Mesenchymal stem cell (in vitro differentiated cells and primary cell): Measurements from ENCODE around the gene SLC17A5.
A peak's percentile ranks its signal among the peaks of the same experiment; 100 is the strongest.
"Not testable (repeated sequence)": the region's sequence is repeated elsewhere in the genome, so short reads cannot be mapped to it uniquely, and the experiment has no call there.

ENCODE experiments used
- DNase-seq: peaks from one replicate; pipeline ENCODE4 v3.0.0-alpha.2; 2013
- H2AFZ ChIP-seq: one replicate; pipeline ENCODE4 v1.6.1; 2013; ENCODE audit warnings: low read depth, mild to moderate bottlenecking, control low read depth, inconsistent platforms, low read length, moderate library complexity
- H2AK5ac ChIP-seq: 2 replicates; pipeline ENCODE4 v1.6.1; 2013; ENCODE audit warnings: low read length, moderate library complexity, mild to moderate bottlenecking, inconsistent platforms; ENCODE audit not compliant: severe bottlenecking
- H2BK120ac ChIP-seq: one replicate; pipeline ENCODE4 v1.6.1; 2013; ENCODE audit warnings: low read depth, mild to moderate bottlenecking, inconsistent platforms, low read length, moderate library complexity
- H2BK12ac ChIP-seq, 2 experiments: one replicate each; pipeline ENCODE4 v1.6.1; 2013; ENCODE audit warnings: inconsistent platforms in 2 of 2, low read length in 2 of 2, mild to moderate bottlenecking in 2 of 2, moderate library complexity in 2 of 2, control low read depth in 1 of 2
- H2BK15ac ChIP-seq: one replicate; pipeline ENCODE4 v1.6.1; 2013; ENCODE audit warnings: mild to moderate bottlenecking, low read depth, inconsistent platforms; ENCODE audit not compliant: poor library complexity, severe bottlenecking
- H2BK5ac ChIP-seq: 2 replicates; pipeline ENCODE4 v1.6.1; 2013; ENCODE audit warnings: low read depth, mild to moderate bottlenecking, low read length, control low read depth, inconsistent platforms; ENCODE audit not compliant: poor library complexity, severe bottlenecking
- H3K14ac ChIP-seq, 2 experiments: one replicate each; pipeline ENCODE4 v1.6.1; 2013; ENCODE audit warnings: inconsistent platforms in 2 of 2, low read length in 2 of 2, control low read depth in 1 of 2, mild to moderate bottlenecking in 1 of 2, moderate library complexity in 1 of 2
- H3K18ac ChIP-seq, 2 experiments: one replicate each; pipeline ENCODE4 v1.6.1; 2013; ENCODE audit warnings: inconsistent platforms in 2 of 2, low read length in 2 of 2, control low read depth in 1 of 2, low read depth in 1 of 2, mild to moderate bottlenecking in 1 of 2
- H3K23ac ChIP-seq, 2 experiments: one replicate each; pipeline ENCODE4 v1.6.1; 2013; ENCODE audit warnings: inconsistent platforms in 2 of 2, low read length in 2 of 2, mild to moderate bottlenecking in 2 of 2, moderate library complexity in 2 of 2, control low read depth in 1 of 2
- H3K27ac ChIP-seq: 2 replicates; pipeline ENCODE4 v1.5.1; 2013; ENCODE audit warnings: mild to moderate bottlenecking, moderate library complexity, low read length, control low read depth, inconsistent platforms; ENCODE audit not compliant: poor library complexity, severe bottlenecking
- H3K27me3 ChIP-seq, 2 experiments: 2 replicates each; pipeline versions ENCODE4 v1.6.1 to v1.7.0; 2013; ENCODE audit warnings: low read length in 2 of 2, mild to moderate bottlenecking in 2 of 2, moderate library complexity in 2 of 2, control low read depth in 1 of 2, inconsistent platforms in 1 of 2; ENCODE audit not compliant: control insufficient read depth in 1 of 2, insufficient read depth in 1 of 2
- H3K36me3 ChIP-seq, 2 experiments: 2 replicates each; pipeline versions ENCODE4 v1.6.1 to v1.7.0; 2013; ENCODE audit warnings: low read length in 2 of 2, control low read depth in 1 of 2, inconsistent platforms in 1 of 2, low read depth in 1 of 2, mild to moderate bottlenecking in 1 of 2; ENCODE audit not compliant: insufficient read depth in 2 of 2, control insufficient read depth in 1 of 2
- H3K4ac ChIP-seq, 2 experiments: one replicate each; pipeline ENCODE4 v1.6.1; 2013; ENCODE audit warnings: inconsistent platforms in 2 of 2, low read length in 2 of 2, mild to moderate bottlenecking in 2 of 2, moderate library complexity in 2 of 2, control low read depth in 1 of 2, low read depth in 1 of 2
- H3K4me1 ChIP-seq: 2 replicates; pipeline ENCODE4 v1.6.1; 2013; ENCODE audit warnings: low read depth, low read length, control low read depth; ENCODE audit not compliant: control insufficient read depth, insufficient read depth
- H3K4me2 ChIP-seq: 2 replicates; pipeline ENCODE4 v1.6.1; 2013; ENCODE audit warnings: low read length, mild to moderate bottlenecking, inconsistent platforms; ENCODE audit not compliant: poor library complexity, severe bottlenecking
- H3K4me3 ChIP-seq, 2 experiments: 2 replicates each; pipeline versions ENCODE4 v1.5.1 to v1.7.0; 2013; ENCODE audit warnings: low read length in 2 of 2, mild to moderate bottlenecking in 2 of 2, control low read depth in 1 of 2, low read depth in 1 of 2; ENCODE audit not compliant: insufficient read depth in 1 of 2
- H3K79me1 ChIP-seq: replicated peaks from 2 replicates; pipeline ENCODE4 v1.6.1; 2013; ENCODE audit warnings: mild to moderate bottlenecking, control low read depth, low read length, inconsistent platforms; ENCODE audit not compliant: poor library complexity, severe bottlenecking
- H3K9ac ChIP-seq: 2 replicates; pipeline ENCODE4 v1.7.0; 2013; ENCODE audit warnings: mild to moderate bottlenecking, low read length, moderate library complexity
- H3K9me3 ChIP-seq: 2 replicates; pipeline ENCODE4 v1.7.0; 2013; ENCODE audit warnings: mild to moderate bottlenecking, low read length; ENCODE audit not compliant: control insufficient read depth
- H4K8ac ChIP-seq: one replicate; pipeline ENCODE4 v1.6.1; 2013; ENCODE audit warnings: inconsistent platforms, mild to moderate bottlenecking, low read length, moderate library complexity
- H4K91ac ChIP-seq: one replicate; pipeline ENCODE4 v1.6.1; 2013; ENCODE audit warnings: mild to moderate bottlenecking, low read length, inconsistent platforms
- WGBS: methylation state at CpG from one replicate; pipeline ENCODE4 v1.1.7; 2013; ENCODE audit warnings: mixed read lengths; 5-methylcytosine and 5-hydroxymethylcytosine counted together

The SLC17A5 gene

DNA sequence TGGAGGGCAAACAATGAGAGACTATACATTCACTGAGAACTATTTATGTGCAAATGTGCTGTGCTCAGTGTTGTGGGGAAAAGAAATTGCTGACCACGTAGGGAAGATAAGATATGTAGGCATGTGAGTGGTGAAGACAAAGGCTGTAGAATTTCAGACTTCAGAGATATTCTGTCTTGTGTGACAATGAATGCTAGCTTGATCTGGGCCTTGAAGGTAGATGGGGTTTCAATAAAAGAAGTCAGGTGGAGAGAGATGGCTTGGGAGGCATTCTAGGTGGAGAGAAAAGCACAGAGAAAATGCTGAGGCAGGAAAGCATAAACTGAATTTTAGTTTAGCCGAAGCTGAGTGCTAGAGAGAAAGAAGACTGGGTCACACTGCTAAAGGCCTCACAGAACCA lies 76.1 kb downstream of the SLC17A5 start:
- H3K9me3 ChIP-seq: no peaks in the 10 kb centered on the region
- no peak overlapping the region for H4K8ac ChIP-seq
- no peak overlapping the region for H3K4me3 ChIP-seq
- WGBS: 65% methylated on average over 2 of the region's 2 CpGs
- no peaks in the 10 kb centered on the region for H3K79me1 ChIP-seq
- no peak overlapping the region for H2BK120ac ChIP-seq
- no peak overlapping the region for H3K27ac ChIP-seq
- no peak overlapping the region for H3K4ac ChIP-seq
- H3K27me3 ChIP-seq: no peaks in the 10 kb centered on the region
- no peaks in the 10 kb centered on the region for H3K36me3 ChIP-seq
- H3K4me1 ChIP-seq: peaks cover 10% of the 10 kb centered on the region
- H2BK15ac ChIP-seq: no peak overlapping the region
- H2BK5ac ChIP-seq: no peak overlapping the region
- no peak overlapping the region for H4K91ac ChIP-seq
- H3K18ac ChIP-seq: peak overlapping the region; percentile 34 to 49
- no peak overlapping the region for H3K14ac ChIP-seq
- H3K23ac ChIP-seq: no peak overlapping the region
- H3K4me2 ChIP-seq: no peak overlapping the region
- no peak overlapping the region for H2AFZ ChIP-seq
- no peak for DNase-seq
- H2AK5ac ChIP-seq: peak overlapping the region; percentile 93
- peak overlapping the region in 1 of 2 experiments; percentile 69 for H2BK12ac ChIP-seq
- H3K9ac ChIP-seq: no peak overlapping the region

DNA sequence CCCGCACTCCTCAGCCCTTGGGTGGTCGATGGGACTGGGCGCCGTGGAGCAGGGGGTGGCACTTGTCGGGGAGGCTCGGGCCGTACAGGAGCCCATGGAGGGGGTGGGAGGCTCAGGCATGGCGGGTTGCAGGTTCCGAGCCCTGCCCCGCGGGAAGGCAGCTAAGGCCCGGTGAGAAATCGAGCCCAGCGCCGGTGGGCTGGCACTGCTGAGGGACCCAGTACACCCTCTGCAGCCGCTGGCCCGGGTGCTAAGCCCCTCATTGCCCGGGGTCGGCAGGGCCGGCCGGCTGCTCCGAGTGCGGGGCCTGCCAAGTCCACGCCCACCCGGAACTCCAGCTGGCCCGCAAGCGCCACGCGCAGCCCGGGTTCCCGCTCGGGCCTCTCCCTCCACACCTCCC lies 81.3 kb downstream of the SLC17A5 start:
- H3K9ac ChIP-seq, H3K23ac ChIP-seq, H3K14ac ChIP-seq, H3K4me2 ChIP-seq, H3K18ac ChIP-seq, H2AK5ac ChIP-seq, H2AFZ ChIP-seq, H3K9me3 ChIP-seq, H3K79me1 ChIP-seq, H3K4me3 ChIP-seq, H4K91ac ChIP-seq, H3K27ac ChIP-seq, H3K4ac ChIP-seq, H2BK5ac ChIP-seq, H2BK12ac ChIP-seq, DNase-seq, H3K27me3 ChIP-seq, H3K4me1 ChIP-seq, H4K8ac ChIP-seq, H3K36me3 ChIP-seq, H2BK15ac ChIP-seq, H2BK120ac ChIP-seq: not testable (repeated sequence)
- over 99% methylated on average over 32 of the region's 32 CpGs for WGBS

DNA sequence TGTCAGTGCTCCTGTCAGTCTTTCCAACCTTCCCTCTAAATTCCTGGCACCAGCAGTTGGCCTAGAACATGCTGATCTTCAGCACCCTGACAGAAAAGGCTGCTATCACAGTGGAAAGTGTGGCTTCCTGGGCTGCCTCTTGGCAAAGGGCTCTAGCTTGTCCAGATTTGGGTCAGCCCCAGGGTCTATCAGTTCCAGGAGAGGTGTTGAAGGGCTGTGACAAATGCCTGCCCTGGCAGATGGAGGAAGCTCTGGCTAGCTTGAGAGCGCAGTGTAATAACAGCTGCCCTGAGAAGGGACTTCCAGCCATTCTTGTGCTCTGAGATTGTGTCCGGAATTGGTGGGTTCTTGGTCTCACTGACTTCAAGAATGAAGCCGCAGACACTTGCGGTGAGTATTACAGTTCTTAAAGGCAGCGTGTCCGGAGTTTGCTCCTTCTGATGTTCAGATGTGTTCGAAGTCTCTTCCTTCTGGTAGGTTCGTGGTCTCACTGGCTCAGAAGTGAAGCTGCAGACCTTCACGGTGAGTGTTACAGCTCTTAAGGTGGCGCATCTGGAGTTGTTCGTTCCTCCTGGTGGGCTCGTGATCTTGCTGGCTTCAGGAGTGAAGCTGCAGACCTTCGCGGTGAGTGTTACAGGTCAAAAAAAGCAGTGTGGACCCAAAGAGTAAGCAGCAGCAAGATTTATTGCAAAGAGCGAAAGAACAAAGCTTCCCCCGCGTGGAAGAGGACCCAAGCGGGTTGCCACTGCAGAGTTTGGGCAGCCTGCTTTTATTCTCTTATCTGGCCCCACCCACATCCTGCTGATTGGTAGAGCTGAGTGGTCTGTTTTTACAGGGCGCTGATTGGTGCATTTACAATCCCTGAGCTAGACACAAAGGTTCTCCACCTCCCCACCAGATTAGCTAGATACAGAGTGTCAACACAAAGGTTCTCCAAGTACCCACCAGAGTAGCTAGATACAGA lies 82.3 kb downstream of the SLC17A5 start:
- not testable (repeated sequence) for H3K4me2 ChIP-seq, H3K23ac ChIP-seq, H3K4me1 ChIP-seq, H4K91ac ChIP-seq, H3K4ac ChIP-seq, H3K18ac ChIP-seq, H3K9ac ChIP-seq, H2BK15ac ChIP-seq, H2BK5ac ChIP-seq, H4K8ac ChIP-seq, H3K27me3 ChIP-seq, H3K27ac ChIP-seq, H3K14ac ChIP-seq, H2AFZ ChIP-seq, H2BK12ac ChIP-seq, H3K36me3 ChIP-seq, DNase-seq, H3K4me3 ChIP-seq, H3K79me1 ChIP-seq, H3K9me3 ChIP-seq, H2AK5ac ChIP-seq, H2BK120ac ChIP-seq
- WGBS: 94% methylated on average over 18 of the region's 19 CpGs

DNA sequence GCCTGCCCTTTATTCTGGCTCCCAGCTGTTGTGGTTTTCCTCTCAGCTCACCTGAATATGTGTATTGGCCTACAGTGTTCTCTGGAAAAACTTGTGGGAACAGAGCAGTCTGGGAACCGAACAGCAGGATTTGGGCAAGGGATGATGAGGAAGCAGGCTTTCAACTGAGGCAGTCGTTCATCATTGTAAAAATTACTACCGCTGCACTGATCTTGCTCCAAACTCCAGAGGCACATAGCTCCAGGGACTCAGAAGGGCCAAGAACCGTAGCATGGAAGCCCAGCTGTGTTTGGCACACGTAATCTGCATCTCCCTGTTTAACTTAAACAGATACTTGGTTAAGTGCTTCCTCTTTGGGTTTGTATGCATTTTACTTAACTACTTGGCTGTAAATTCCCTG lies 84.7 kb downstream of the SLC17A5 start:
- H3K14ac ChIP-seq: no peak overlapping the region
- no peak overlapping the region for H3K9ac ChIP-seq
- no peak overlapping the region for H2BK120ac ChIP-seq
- no peaks in the 10 kb centered on the region for H3K27me3 ChIP-seq
- H3K9me3 ChIP-seq: no peaks in the 10 kb centered on the region
- no peak overlapping the region for H3K27ac ChIP-seq
- no peak for DNase-seq
- WGBS: 55% methylated on average over 5 of the region's 5 CpGs
- peaks cover 9% of the 10 kb centered on the region for H3K4me1 ChIP-seq
- H3K4ac ChIP-seq: no peak overlapping the region
- H4K91ac ChIP-seq: no peak overlapping the region
- H4K8ac ChIP-seq: no peak overlapping the region
- no peak overlapping the region for H3K18ac ChIP-seq
- no peak overlapping the region for H2BK15ac ChIP-seq
- H3K23ac ChIP-seq: no peak overlapping the region
- no peak overlapping the region for H2BK12ac ChIP-seq
- H3K4me3 ChIP-seq: no peak overlapping the region
- H2BK5ac ChIP-seq: no peak overlapping the region
- no peak overlapping the region for H2AK5ac ChIP-seq
- no peaks in the 10 kb centered on the region for H3K36me3 ChIP-seq
- no peak overlapping the region for H3K4me2 ChIP-seq
- no peak overlapping the region for H2AFZ ChIP-seq
- no peaks in the 10 kb centered on the region for H3K79me1 ChIP-seq
